HEK293 (cell line): ENCODE measurements around the gene OSBP2.

Source experiments
- CTCF ChIA-PET: fragments of 350-600 bp; formaldehyde crosslinking; extraction: SDS; loops from one replicate; lab custom pipeline; 2021; ENCODE audit warnings: antibody characterized with exemption; lab: Yijun Ruan, JAX
- POLR2A ChIA-PET: fragments of 300-600 bp; formaldehyde crosslinking; extraction: SDS; loops from one replicate; lab custom pipeline; 2020; ENCODE audit warnings: antibody characterized with exemption, inconsistent platforms; lab: Yijun Ruan, JAX
- H3K27ac ChIP-seq: fragments of 200-500 bp; sonication (Bioruptor generic); 2 replicates; pipeline ENCODE4 v1.5.1; 2014; ENCODE audit warnings: low read depth, low read length, control low read depth, inconsistent platforms; ENCODE audit errors: extremely low read depth
- H3K36me3 ChIP-seq, 2 experiments: fragments of 200-500 bp in 1 of 2; sonication (Bioruptor generic) in 1 of 2; 1 replicate in 1 of 2; 2 replicates in 1 of 2; pipeline ENCODE4 v1.5.1; 2014 to 2017; ENCODE audit warnings: inconsistent platforms in 2 of 2, low read length in 2 of 2; ENCODE audit not compliant: control insufficient read depth in 2 of 2, insufficient read depth in 1 of 2
- H3K4me1 ChIP-seq: fragments of 200-500 bp; sonication (Bioruptor generic); 2 replicates; pipeline ENCODE4 v1.5.1; 2014; ENCODE audit warnings: mild to moderate bottlenecking, low read length, inconsistent platforms; ENCODE audit not compliant: control insufficient read depth, insufficient read depth
- H3K4me3 ChIP-seq: 2 replicates; pipeline ENCODE4 v1.5.1; 2011; ENCODE audit warnings: low read depth, mild to moderate bottlenecking, control low read depth, low read length, moderate library complexity
- H3K9me3 ChIP-seq: fragments of 200-500 bp; sonication (Bioruptor generic); 2 replicates; pipeline ENCODE4 v1.5.1; 2014; ENCODE audit warnings: low read depth, low read length, inconsistent platforms; ENCODE audit not compliant: control insufficient read depth, insufficient read depth
- BCL11A ChIP-seq: fragments of 450-650 bp; formaldehyde crosslinking; IDR thresholded peaks from 2 replicates; pipeline ENCODE4 v1.5.1; 2016; ENCODE audit warnings: low read depth, missing biosample characterization, missing genetic modification characterization
- BCL11B ChIP-seq: fragments of 450-650 bp; formaldehyde crosslinking; IDR thresholded peaks from 2 replicates; pipeline ENCODE4 v1.5.1; 2016; ENCODE audit warnings: low read depth, missing biosample characterization, missing genetic modification characterization
- GLIS1 ChIP-seq: fragments of 450-650 bp; formaldehyde crosslinking; IDR thresholded peaks from 2 replicates; pipeline ENCODE4 v1.5.1; 2016; ENCODE audit warnings: missing biosample characterization, missing genetic modification characterization
- SCRT1 ChIP-seq: fragments of 450-650 bp; formaldehyde crosslinking; IDR thresholded peaks from 2 replicates; pipeline ENCODE4 v1.5.1; 2016; ENCODE audit warnings: missing biosample characterization, missing genetic modification characterization, borderline replicate concordance
- ZNF292 ChIP-seq: fragments of 450-650 bp; formaldehyde crosslinking; IDR thresholded peaks from 2 replicates; pipeline ENCODE4 v1.5.1; 2016; ENCODE audit warnings: low read depth, missing biosample characterization, missing genetic modification characterization, borderline replicate concordance
- ZNF394 ChIP-seq: fragments of 450-650 bp; formaldehyde crosslinking; IDR thresholded peaks from 2 replicates; pipeline ENCODE4 v1.5.1; 2016; ENCODE audit warnings: missing biosample characterization, missing genetic modification characterization, mild to moderate bottlenecking, moderate library complexity, borderline replicate concordance
- ZNF600 ChIP-seq: fragments of 450-650 bp; formaldehyde crosslinking; IDR thresholded peaks from 2 replicates; pipeline ENCODE4 v1.5.1; 2016; ENCODE audit warnings: missing biosample characterization, missing genetic modification characterization
- ZNF660 ChIP-seq: fragments of 450-650 bp; IDR thresholded peaks from 2 replicates; pipeline ENCODE4 v1.5.1; 2018; ENCODE audit warnings: missing biosample characterization, mild to moderate bottlenecking, missing genetic modification characterization
- ZNF777 ChIP-seq: fragments of 450-650 bp; formaldehyde crosslinking; IDR thresholded peaks from 2 replicates; pipeline ENCODE4 v1.5.1; 2017; ENCODE audit warnings: missing biosample characterization, missing genetic modification characterization, borderline replicate concordance
- TF ChIP-seq, protein P1 (sequence below): fragments of 450-650 bp; formaldehyde crosslinking; IDR thresholded peaks from 2 replicates; pipeline ENCODE4 v1.5.1; 2016; ENCODE audit warnings: missing biosample characterization, missing genetic modification characterization
- TF ChIP-seq, protein P2 (sequence below): fragments of 450-650 bp; formaldehyde crosslinking; IDR thresholded peaks from 2 replicates; pipeline ENCODE4 v1.5.1; 2017; ENCODE audit warnings: missing biosample characterization, missing genetic modification characterization
- TF ChIP-seq, protein P3 (sequence below): fragments of 450-650 bp; formaldehyde crosslinking; IDR thresholded peaks from 2 replicates; pipeline ENCODE4 v1.5.1; 2016; ENCODE audit warnings: missing biosample characterization, missing genetic modification characterization
- TF ChIP-seq, protein P4 (sequence below): fragments of 450-650 bp; formaldehyde crosslinking; optimal IDR thresholded peaks from 2 replicates; pipeline ENCODE3; 2016; ENCODE audit warnings: missing biosample characterization, mild to moderate bottlenecking, missing genetic modification characterization

Gene OSBP2, protein sequence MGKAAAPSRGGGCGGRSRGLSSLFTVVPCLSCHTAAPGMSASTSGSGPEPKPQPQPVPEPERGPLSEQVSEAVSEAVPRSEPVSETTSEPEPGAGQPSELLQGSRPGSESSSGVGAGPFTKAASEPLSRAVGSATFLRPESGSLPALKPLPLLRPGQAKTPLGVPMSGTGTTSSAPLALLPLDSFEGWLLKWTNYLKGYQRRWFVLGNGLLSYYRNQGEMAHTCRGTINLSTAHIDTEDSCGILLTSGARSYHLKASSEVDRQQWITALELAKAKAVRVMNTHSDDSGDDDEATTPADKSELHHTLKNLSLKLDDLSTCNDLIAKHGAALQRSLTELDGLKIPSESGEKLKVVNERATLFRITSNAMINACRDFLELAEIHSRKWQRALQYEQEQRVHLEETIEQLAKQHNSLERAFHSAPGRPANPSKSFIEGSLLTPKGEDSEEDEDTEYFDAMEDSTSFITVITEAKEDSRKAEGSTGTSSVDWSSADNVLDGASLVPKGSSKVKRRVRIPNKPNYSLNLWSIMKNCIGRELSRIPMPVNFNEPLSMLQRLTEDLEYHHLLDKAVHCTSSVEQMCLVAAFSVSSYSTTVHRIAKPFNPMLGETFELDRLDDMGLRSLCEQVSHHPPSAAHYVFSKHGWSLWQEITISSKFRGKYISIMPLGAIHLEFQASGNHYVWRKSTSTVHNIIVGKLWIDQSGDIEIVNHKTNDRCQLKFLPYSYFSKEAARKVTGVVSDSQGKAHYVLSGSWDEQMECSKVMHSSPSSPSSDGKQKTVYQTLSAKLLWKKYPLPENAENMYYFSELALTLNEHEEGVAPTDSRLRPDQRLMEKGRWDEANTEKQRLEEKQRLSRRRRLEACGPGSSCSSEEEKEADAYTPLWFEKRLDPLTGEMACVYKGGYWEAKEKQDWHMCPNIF

DNA sequence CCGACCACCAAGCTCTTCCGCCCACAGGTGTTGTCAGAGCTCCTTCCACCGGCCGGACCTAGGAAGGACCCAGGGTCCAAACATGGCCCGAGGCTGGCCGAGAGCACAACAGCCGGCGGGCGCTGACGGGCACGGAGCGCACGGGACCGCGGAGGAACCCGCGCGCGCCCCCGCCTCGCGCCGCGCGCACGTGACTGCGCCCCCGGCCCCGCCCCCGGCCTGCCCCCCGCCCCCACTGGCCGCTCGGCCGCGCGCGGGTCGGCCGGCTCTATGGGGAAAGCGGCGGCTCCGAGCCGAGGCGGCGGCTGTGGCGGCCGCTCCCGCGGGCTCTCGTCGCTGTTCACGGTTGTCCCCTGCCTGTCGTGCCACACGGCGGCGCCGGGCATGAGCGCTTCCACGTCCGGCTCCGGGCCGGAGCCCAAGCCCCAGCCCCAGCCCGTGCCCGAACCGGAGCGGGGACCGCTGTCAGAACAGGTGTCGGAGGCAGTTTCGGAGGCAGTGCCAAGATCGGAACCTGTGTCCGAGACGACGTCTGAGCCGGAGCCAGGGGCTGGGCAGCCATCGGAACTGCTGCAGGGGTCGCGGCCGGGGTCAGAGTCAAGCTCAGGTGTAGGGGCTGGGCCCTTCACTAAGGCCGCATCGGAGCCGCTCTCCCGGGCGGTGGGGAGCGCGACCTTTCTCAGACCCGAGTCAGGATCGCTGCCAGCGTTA is at the start of gene OSBP2:
Gene OSBP2 (plus strand): TSS at position 235 of the 711 bp plus-strand sequence. CDS start 36 bp downstream, at position 271.
- peaks cover 4% of the 10 kb centered on the region; the same call in 1 of the 2 replicates for H3K4me1 ChIP-seq
- CTCF ChIA-PET: interaction anchor here (1.3 to 4.4 kb wide), 2 partner anchors 11 to 60 kb away, joined by 3 to 20 read pairs; partner anchors contain the start of gene SLC35E4
- H3K27ac ChIP-seq: peak within 1 kb of the TSS; percentile 83; the same call in 1 of the 2 replicates
- H3K4me3 ChIP-seq: peak within 1 kb of the TSS; percentile 73
- POLR2A ChIA-PET: interaction anchor here (0.6 to 2.6 kb wide), 3 partner anchors 8 to 60 kb away, joined by 3 to 11 read pairs (median 5); partner anchors contain the start of gene SLC35E4
- no peaks in the 10 kb centered on the region for H3K36me3 ChIP-seq
- TF ChIP-seq, protein P1, sequence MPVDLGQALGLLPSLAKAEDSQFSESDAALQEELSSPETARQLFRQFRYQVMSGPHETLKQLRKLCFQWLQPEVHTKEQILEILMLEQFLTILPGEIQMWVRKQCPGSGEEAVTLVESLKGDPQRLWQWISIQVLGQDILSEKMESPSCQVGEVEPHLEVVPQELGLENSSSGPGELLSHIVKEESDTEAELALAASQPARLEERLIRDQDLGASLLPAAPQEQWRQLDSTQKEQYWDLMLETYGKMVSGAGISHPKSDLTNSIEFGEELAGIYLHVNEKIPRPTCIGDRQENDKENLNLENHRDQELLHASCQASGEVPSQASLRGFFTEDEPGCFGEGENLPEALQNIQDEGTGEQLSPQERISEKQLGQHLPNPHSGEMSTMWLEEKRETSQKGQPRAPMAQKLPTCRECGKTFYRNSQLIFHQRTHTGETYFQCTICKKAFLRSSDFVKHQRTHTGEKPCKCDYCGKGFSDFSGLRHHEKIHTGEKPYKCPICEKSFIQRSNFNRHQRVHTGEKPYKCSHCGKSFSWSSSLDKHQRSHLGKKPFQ (tag by site-specific recombination): no peak
- TF ChIP-seq ZNF777 (tag by site-specific recombination) (peak; percentile 49; the same call in 1 of the 2 replicates), GLIS1 (tag by site-specific recombination) (no peak), SCRT1 (tag by site-specific recombination) (no peak), ZNF292 (tag by site-specific recombination) (no peak), ZNF600 (tag by site-specific recombination) (0 out of 2 replicates have a peak, but pooled peaks have one; percentile 12), BCL11A (tag by site-specific recombination) (peak; percentile 65), BCL11B (tag by site-specific recombination) (peak; percentile 94; the same call in 1 of the 2 replicates), ZNF394 (tag by site-specific recombination) (no peak), ZNF660 (tag by site-specific recombination) (0 out of 2 replicates have a peak, but pooled peaks have one; percentile 38)
- TF ChIP-seq, protein P2, sequence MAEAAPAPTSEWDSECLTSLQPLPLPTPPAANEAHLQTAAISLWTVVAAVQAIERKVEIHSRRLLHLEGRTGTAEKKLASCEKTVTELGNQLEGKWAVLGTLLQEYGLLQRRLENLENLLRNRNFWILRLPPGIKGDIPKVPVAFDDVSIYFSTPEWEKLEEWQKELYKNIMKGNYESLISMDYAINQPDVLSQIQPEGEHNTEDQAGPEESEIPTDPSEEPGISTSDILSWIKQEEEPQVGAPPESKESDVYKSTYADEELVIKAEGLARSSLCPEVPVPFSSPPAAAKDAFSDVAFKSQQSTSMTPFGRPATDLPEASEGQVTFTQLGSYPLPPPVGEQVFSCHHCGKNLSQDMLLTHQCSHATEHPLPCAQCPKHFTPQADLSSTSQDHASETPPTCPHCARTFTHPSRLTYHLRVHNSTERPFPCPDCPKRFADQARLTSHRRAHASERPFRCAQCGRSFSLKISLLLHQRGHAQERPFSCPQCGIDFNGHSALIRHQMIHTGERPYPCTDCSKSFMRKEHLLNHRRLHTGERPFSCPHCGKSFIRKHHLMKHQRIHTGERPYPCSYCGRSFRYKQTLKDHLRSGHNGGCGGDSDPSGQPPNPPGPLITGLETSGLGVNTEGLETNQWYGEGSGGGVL (tag by site-specific recombination): no peak
- TF ChIP-seq, protein P3, sequence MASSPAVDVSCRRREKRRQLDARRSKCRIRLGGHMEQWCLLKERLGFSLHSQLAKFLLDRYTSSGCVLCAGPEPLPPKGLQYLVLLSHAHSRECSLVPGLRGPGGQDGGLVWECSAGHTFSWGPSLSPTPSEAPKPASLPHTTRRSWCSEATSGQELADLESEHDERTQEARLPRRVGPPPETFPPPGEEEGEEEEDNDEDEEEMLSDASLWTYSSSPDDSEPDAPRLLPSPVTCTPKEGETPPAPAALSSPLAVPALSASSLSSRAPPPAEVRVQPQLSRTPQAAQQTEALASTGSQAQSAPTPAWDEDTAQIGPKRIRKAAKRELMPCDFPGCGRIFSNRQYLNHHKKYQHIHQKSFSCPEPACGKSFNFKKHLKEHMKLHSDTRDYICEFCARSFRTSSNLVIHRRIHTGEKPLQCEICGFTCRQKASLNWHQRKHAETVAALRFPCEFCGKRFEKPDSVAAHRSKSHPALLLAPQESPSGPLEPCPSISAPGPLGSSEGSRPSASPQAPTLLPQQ (tag by site-specific recombination): 0 out of 2 replicates have a peak, but pooled peaks have one; percentile 19
- TF ChIP-seq, protein P4, sequence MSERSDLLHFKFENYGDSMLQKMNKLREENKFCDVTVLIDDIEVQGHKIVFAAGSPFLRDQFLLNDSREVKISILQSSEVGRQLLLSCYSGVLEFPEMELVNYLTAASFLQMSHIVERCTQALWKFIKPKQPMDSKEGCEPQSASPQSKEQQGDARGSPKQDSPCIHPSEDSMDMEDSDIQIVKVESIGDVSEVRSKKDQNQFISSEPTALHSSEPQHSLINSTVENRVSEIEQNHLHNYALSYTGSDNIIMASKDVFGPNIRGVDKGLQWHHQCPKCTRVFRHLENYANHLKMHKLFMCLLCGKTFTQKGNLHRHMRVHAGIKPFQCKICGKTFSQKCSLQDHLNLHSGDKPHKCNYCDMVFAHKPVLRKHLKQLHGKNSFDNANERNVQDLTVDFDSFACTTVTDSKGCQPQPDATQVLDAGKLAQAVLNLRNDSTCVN (tag by site-specific recombination): peak; percentile 68
- TF ChIP-seq, all 188 proteins: peak for 7
- no peaks in the 10 kb centered on the region for H3K9me3 ChIP-seq
